Measurements from ENCODE around the gene SMG6.
"Not testable (repeated sequence)": the region's sequence is repeated elsewhere in the genome, so short reads cannot be mapped to it uniquely, and the experiment has no call there.

Gene SMG6

GRCh38 chr17:2174014-2174413 is 129.6 kb downstream of the SMG6 start:
- Histone ChIP-seq H2BK15ac (replicated peaks; ENCODE audit: low read depth) (no peak overlapping the region), H4K8ac (ENCODE audit: low read depth, low read length) (no peak overlapping the region), H3K27ac (ENCODE audit: low read depth, low read length) (no peak overlapping the region), H3K79me2 (ENCODE audit: control insufficient read depth, insufficient read depth, low read length) (no peaks in the 10 kb centered on the region), H3K36me3 (ENCODE audit: control insufficient read depth, insufficient read depth, low read length) (no peaks in the 10 kb centered on the region), H3K4me1 (ENCODE audit: control insufficient read depth, low read depth, low read length) (peaks cover 2% of the 10 kb centered on the region), H3K4ac (ENCODE audit: low read depth, low read length) (no peak overlapping the region), H4K5ac (ENCODE audit: low read length) (no peak overlapping the region), H3K79me1 (ENCODE audit: low read length) (no peaks in the 10 kb centered on the region), H2BK5ac (ENCODE audit: low read length) (no peak overlapping the region), H2BK120ac (ENCODE audit: low read depth, low read length) (no peak overlapping the region), H3K4me2 (ENCODE audit: low read length) (no peak overlapping the region), H3K23ac (ENCODE audit: low read length) (no peak overlapping the region), H3K56ac (ENCODE audit: low read length) (no peak overlapping the region), H3K27me3 (ENCODE audit: insufficient read depth, low read length, poor library complexity) (no peaks in the 10 kb centered on the region), H2AK5ac (ENCODE audit: low read length) (no peak overlapping the region), H3K9ac (ENCODE audit: low read length) (no peak overlapping the region), H3K18ac (ENCODE audit: low read length) (no peak overlapping the region), H3K4me3 (ENCODE audit: low read length) (no peak overlapping the region)
- no peak for DNase-seq
- no CpG with 5 or more reads among the region's 3 CpGs for WGBS (ENCODE audit: extremely low coverage, insufficient coverage, low lambda C conversion rate)

DNA sequence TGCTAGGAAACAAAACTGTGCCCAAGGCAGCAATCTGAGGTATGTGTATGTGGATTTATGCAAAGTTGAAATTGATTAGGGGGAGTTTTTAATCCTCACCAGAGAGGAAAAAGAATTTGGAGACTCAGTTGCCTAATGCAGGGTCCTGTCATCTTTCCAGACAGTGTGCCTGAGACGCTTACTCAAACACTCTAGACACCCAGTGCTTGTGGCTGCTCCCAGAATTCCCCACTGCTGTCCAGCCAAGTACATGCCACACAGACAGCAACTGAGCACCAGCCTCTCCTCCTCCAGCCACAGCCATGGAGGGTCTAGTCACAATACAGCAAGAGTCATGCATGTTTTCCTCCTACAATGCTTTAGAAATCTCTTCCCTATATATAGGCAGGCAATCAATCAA is 130.6 kb downstream of the SMG6 start:
- no peak overlapping the region for H2BK120ac ChIP-seq (ENCODE audit: low read depth, low read length)
- no peaks in the 10 kb centered on the region for H3K79me2 ChIP-seq (ENCODE audit: control insufficient read depth, insufficient read depth, low read length)
- no peak overlapping the region for H4K5ac ChIP-seq (ENCODE audit: low read length)
- no peak overlapping the region for H3K4me3 ChIP-seq (ENCODE audit: low read length)
- no peaks in the 10 kb centered on the region for H3K36me3 ChIP-seq (ENCODE audit: control insufficient read depth, insufficient read depth, low read length)
- no peak overlapping the region for H2BK15ac ChIP-seq (replicated peaks; ENCODE audit: low read depth)
- no peak overlapping the region for H2AK5ac ChIP-seq (ENCODE audit: low read length)
- H4K8ac ChIP-seq (ENCODE audit: low read depth, low read length): no peak overlapping the region
- H3K4me1 ChIP-seq (ENCODE audit: control insufficient read depth, low read depth, low read length): peaks cover 2% of the 10 kb centered on the region
- no peak overlapping the region for H3K23ac ChIP-seq (ENCODE audit: low read length)
- no peaks in the 10 kb centered on the region for H3K27me3 ChIP-seq (ENCODE audit: insufficient read depth, low read length, poor library complexity)
- no peak for DNase-seq
- no peak overlapping the region for H3K4ac ChIP-seq (ENCODE audit: low read depth, low read length)
- H3K9ac ChIP-seq (ENCODE audit: low read length): no peak overlapping the region
- H3K27ac ChIP-seq (ENCODE audit: low read depth, low read length): no peak overlapping the region
- WGBS (ENCODE audit: extremely low coverage, insufficient coverage, low lambda C conversion rate): no CpG with 5 or more reads among the region's 1 CpG
- H3K79me1 ChIP-seq (ENCODE audit: low read length): no peaks in the 10 kb centered on the region
- no peak overlapping the region for H3K4me2 ChIP-seq (ENCODE audit: low read length)
- H3K56ac ChIP-seq (ENCODE audit: low read length): no peak overlapping the region
- H3K18ac ChIP-seq (ENCODE audit: low read length): no peak overlapping the region
- H2BK5ac ChIP-seq (ENCODE audit: low read length): no peak overlapping the region

DNA sequence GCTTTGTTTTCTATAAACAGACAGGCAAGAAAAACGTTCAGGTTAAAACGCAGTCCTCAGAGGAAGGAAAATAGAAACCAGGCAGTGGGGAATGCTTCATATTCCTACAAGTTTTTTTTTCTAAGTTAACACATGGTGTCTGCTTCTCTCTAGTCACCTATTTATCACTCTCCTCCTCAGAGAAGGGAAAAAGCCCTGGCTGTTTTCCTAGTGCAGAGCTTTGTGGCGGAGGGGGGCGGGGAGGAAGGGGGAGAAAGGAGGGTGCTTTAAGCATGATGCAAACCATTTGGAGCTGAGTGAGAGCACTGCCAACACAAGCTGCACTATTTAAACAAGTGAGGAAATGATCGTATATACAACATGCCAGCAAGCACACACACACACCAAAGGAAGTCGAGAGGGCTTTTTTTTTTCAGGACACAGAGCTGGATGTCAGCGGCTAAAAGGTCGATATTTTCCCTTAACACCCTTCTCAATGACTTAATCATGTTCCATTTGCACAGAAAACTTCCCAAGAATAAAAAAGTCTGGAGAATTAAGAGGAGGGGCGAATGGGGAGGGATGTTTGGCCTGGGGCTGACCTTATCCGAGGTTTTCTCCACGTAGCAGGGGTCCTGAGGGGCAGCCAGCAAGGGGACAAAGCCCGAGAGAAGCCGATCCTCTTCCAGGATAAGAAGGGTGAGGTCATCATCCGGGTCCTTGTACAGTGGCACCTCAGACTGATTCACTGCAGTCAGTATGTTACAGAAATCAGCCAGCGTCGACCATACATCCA is 131.3 kb downstream of the SMG6 start:
- no peak overlapping the region for H3K23ac ChIP-seq (ENCODE audit: low read length)
- H3K36me3 ChIP-seq (ENCODE audit: control insufficient read depth, insufficient read depth, low read length): no peaks in the 10 kb centered on the region
- peak overlapping the region; percentile 20 for H3K18ac ChIP-seq (ENCODE audit: low read length)
- no peaks in the 10 kb centered on the region for H3K79me1 ChIP-seq (ENCODE audit: low read length)
- H2AK5ac ChIP-seq (ENCODE audit: low read length): no peak overlapping the region
- H3K56ac ChIP-seq (ENCODE audit: low read length): no peak overlapping the region
- peak overlapping the region; percentile 46 for H3K27ac ChIP-seq (ENCODE audit: low read depth, low read length)
- peak overlapping the region; percentile 37 for H2BK15ac ChIP-seq (replicated peaks; ENCODE audit: low read depth)
- H3K27me3 ChIP-seq (ENCODE audit: insufficient read depth, low read length, poor library complexity): no peaks in the 10 kb centered on the region
- no peaks in the 10 kb centered on the region for H3K79me2 ChIP-seq (ENCODE audit: control insufficient read depth, insufficient read depth, low read length)
- no peak overlapping the region for H4K8ac ChIP-seq (ENCODE audit: low read depth, low read length)
- H3K9ac ChIP-seq (ENCODE audit: low read length): no peak overlapping the region
- H3K4me2 ChIP-seq (ENCODE audit: low read length): no peak overlapping the region
- H2BK5ac ChIP-seq (ENCODE audit: low read length): no peak overlapping the region
- peak; percentile 66 for DNase-seq
- peaks cover 2% of the 10 kb centered on the region for H3K4me1 ChIP-seq (ENCODE audit: control insufficient read depth, low read depth, low read length)
- H2BK120ac ChIP-seq (ENCODE audit: low read depth, low read length): no peak overlapping the region
- H3K4ac ChIP-seq (ENCODE audit: low read depth, low read length): no peak overlapping the region
- no CpG with 5 or more reads among the region's 16 CpGs for WGBS (ENCODE audit: extremely low coverage, insufficient coverage, low lambda C conversion rate)
- no peak overlapping the region for H3K4me3 ChIP-seq (ENCODE audit: low read length)
- no peak overlapping the region for H4K5ac ChIP-seq (ENCODE audit: low read length)

GRCh38 chr17:2171702-2172076 is 131.9 kb downstream of the SMG6 start:
- DNase-seq: no peak
- Histone ChIP-seq H3K56ac (ENCODE audit: low read length) (peak overlapping the region; percentile 51), H3K36me3 (ENCODE audit: control insufficient read depth, insufficient read depth, low read length) (no peaks in the 10 kb centered on the region), H2AK5ac (ENCODE audit: low read length) (no peak overlapping the region), H3K79me2 (ENCODE audit: control insufficient read depth, insufficient read depth, low read length) (no peaks in the 10 kb centered on the region), H3K9ac (ENCODE audit: low read length) (no peak overlapping the region), H3K4me2 (ENCODE audit: low read length) (no peak overlapping the region), H3K4me3 (ENCODE audit: low read length) (no peak overlapping the region), H4K5ac (ENCODE audit: low read length) (no peak overlapping the region), H3K79me1 (ENCODE audit: low read length) (no peaks in the 10 kb centered on the region), H2BK120ac (ENCODE audit: low read depth, low read length) (no peak overlapping the region), H3K27me3 (ENCODE audit: insufficient read depth, low read length, poor library complexity) (no peaks in the 10 kb centered on the region), H4K8ac (ENCODE audit: low read depth, low read length) (no peak overlapping the region), H3K18ac (ENCODE audit: low read length) (no peak overlapping the region), H3K4me1 (ENCODE audit: control insufficient read depth, low read depth, low read length) (peaks cover 2% of the 10 kb centered on the region), H2BK5ac (ENCODE audit: low read length) (no peak overlapping the region), H3K4ac (ENCODE audit: low read depth, low read length) (no peak overlapping the region), H3K27ac (ENCODE audit: low read depth, low read length) (peak overlapping the region; percentile 27), H3K23ac (ENCODE audit: low read length) (no peak overlapping the region), H2BK15ac (replicated peaks; ENCODE audit: low read depth) (peak overlapping the region; percentile 37)
- no CpG with 5 or more reads among the region's 6 CpGs for WGBS (ENCODE audit: extremely low coverage, insufficient coverage, low lambda C conversion rate)

DNA sequence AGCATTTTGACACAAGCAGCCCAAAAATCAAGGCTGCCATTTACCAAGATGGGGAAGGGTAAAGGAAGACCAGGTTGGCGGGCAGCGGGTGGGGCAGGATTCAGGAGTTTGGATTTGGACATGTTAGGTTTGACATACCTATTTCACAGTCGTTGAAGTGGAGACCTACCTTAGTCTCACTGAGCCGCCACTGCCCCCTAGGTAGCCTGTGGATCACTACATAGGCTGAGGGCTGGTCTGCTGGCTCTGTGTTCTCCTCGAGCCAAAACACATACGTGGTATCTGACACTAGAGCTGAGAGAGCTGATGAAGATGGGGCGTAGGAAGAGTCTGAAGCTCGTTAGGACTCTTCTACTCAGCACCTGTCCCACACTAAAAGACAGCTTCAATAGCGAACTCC is 133.6 kb downstream of the SMG6 start:
- H2BK120ac ChIP-seq (ENCODE audit: low read depth, low read length): no peak overlapping the region
- H3K4ac ChIP-seq (ENCODE audit: low read depth, low read length): no peak overlapping the region
- no peaks in the 10 kb centered on the region for H3K36me3 ChIP-seq (ENCODE audit: control insufficient read depth, insufficient read depth, low read length)
- no peak overlapping the region for H3K4me2 ChIP-seq (ENCODE audit: low read length)
- H4K8ac ChIP-seq (ENCODE audit: low read depth, low read length): no peak overlapping the region
- no peak overlapping the region for H3K18ac ChIP-seq (ENCODE audit: low read length)
- WGBS (ENCODE audit: extremely low coverage, insufficient coverage, low lambda C conversion rate): no CpG with 5 or more reads among the region's 9 CpGs
- peak; percentile 69 for DNase-seq
- no peak overlapping the region for H2BK5ac ChIP-seq (ENCODE audit: low read length)
- no peak overlapping the region for H3K9ac ChIP-seq (ENCODE audit: low read length)
- H3K4me1 ChIP-seq (ENCODE audit: control insufficient read depth, low read depth, low read length): peaks cover 2% of the 10 kb centered on the region
- H3K27ac ChIP-seq (ENCODE audit: low read depth, low read length): no peak overlapping the region
- no peak overlapping the region for H4K5ac ChIP-seq (ENCODE audit: low read length)
- H3K23ac ChIP-seq (ENCODE audit: low read length): no peak overlapping the region
- no peak overlapping the region for H3K56ac ChIP-seq (ENCODE audit: low read length)
- H3K79me2 ChIP-seq (ENCODE audit: control insufficient read depth, insufficient read depth, low read length): no peaks in the 10 kb centered on the region
- H3K27me3 ChIP-seq (ENCODE audit: insufficient read depth, low read length, poor library complexity): no peaks in the 10 kb centered on the region
- H3K4me3 ChIP-seq (ENCODE audit: low read length): no peak overlapping the region
- H2AK5ac ChIP-seq (ENCODE audit: low read length): no peak overlapping the region
- H3K79me1 ChIP-seq (ENCODE audit: low read length): no peaks in the 10 kb centered on the region
- no peak overlapping the region for H2BK15ac ChIP-seq (replicated peaks; ENCODE audit: low read depth)

GRCh38 chr17:2165723-2166122 is 137.9 kb downstream of the SMG6 start:
- not testable (repeated sequence) for H2BK15ac ChIP-seq (replicated peaks; ENCODE audit: low read depth); H4K5ac ChIP-seq (ENCODE audit: low read length); H4K8ac ChIP-seq (ENCODE audit: low read depth, low read length); H2BK120ac ChIP-seq (ENCODE audit: low read depth, low read length); H3K4me1 ChIP-seq (ENCODE audit: control insufficient read depth, low read depth, low read length); H3K18ac ChIP-seq (ENCODE audit: low read length); H3K4me2 ChIP-seq (ENCODE audit: low read length); H3K27ac ChIP-seq (ENCODE audit: low read depth, low read length); H3K9ac ChIP-seq (ENCODE audit: low read length); H3K23ac ChIP-seq (ENCODE audit: low read length); H2BK5ac ChIP-seq (ENCODE audit: low read length); H3K79me2 ChIP-seq (ENCODE audit: control insufficient read depth, insufficient read depth, low read length); H3K36me3 ChIP-seq (ENCODE audit: control insufficient read depth, insufficient read depth, low read length); DNase-seq; H3K56ac ChIP-seq (ENCODE audit: low read length); H3K4ac ChIP-seq (ENCODE audit: low read depth, low read length); H3K4me3 ChIP-seq (ENCODE audit: low read length); H3K27me3 ChIP-seq (ENCODE audit: insufficient read depth, low read length, poor library complexity); H3K79me1 ChIP-seq (ENCODE audit: low read length); H2AK5ac ChIP-seq (ENCODE audit: low read length)
- no CpG with 5 or more reads among the region's 12 CpGs for WGBS (ENCODE audit: extremely low coverage, insufficient coverage, low lambda C conversion rate)

Measured in mesendoderm (in vitro differentiated cells).